Measurements from ENCODE around the gene ABCG5. TPM values are rescaled to one million over a fixed set of nuclear protein-coding genes. Genes with fewer than 3 reads are reported as not detected.

ABCG5 gene
- polyA plus RNA-seq (2013, experiment 1 of 2), result not detected
- polyA plus RNA-seq (2013, experiment 2 of 2), result not detected

DNA sequence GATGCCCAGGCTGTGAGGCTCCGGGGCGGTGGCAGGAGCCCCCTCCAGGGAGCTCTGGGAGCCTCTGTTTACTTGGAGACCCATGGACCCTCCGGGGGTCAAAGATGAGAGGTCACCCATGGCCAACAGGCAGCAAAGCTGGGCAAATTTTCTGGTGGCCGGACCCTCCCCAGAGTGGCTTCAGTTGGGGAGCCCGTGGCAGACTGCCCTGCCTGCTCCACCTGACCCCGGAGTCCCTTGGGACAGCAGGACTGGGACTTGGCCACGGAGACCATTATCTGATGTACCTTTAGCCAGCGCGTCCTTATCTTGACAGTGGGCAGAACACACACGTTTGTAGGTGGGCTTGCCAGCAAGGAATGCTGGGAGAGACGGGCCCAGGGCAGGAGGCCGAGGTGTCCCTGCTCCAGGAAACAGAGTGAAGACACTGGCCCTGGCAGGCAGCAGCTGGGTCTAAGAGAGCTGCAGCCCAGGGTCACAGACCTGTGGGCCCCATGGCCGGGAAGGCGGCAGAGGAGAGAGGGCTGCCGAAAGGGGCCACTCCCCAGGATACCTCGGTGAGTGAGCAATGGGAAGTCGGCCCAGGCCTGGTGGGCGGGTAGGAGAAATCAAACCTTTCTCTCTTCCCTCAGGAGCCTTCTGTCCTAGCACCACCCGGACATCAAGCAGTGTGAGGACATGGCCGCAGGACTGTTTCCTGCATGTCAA lies at the start of gene ABCG5, which contains the start of gene ABCG8:
ABCG5 (minus strand) TSS at position 280 of the 708 bp plus-strand sequence; CDS start at position 120, 160 bp downstream.
ABCG8 (plus strand) TSS at position 412 of the 708 bp plus-strand sequence; CDS start at position 495, 83 bp downstream.
- Histone ChIP-seq H2AK5ac (ENCODE audit: low read length) (no peak within 1 kb of the TSS), H2BK120ac (ENCODE audit: low read depth, low read length) (no peak within 1 kb of the TSS), H3K9ac (ENCODE audit: low read length) (no peak within 1 kb of the TSS), H4K5ac (ENCODE audit: low read length) (no peak within 1 kb of the TSS), H3K23ac (ENCODE audit: low read length) (no peak within 1 kb of the TSS), H3K79me2 (ENCODE audit: control insufficient read depth, insufficient read depth, low read length) (no peaks in the 10 kb centered on the region), H3K27me3 (ENCODE audit: insufficient read depth, low read length, poor library complexity) (no peaks in the 10 kb centered on the region), H3K36me3 (ENCODE audit: control insufficient read depth, insufficient read depth, low read length) (no peaks in the 10 kb centered on the region), H2BK5ac (ENCODE audit: low read length) (no peak within 1 kb of the TSS), H3K4me3 (ENCODE audit: low read length) (no peak within 1 kb of the TSS), H2BK15ac (replicated peaks; ENCODE audit: low read depth) (no peak within 1 kb of the TSS), H3K18ac (ENCODE audit: low read length) (no peak within 1 kb of the TSS), H4K8ac (ENCODE audit: low read depth, low read length) (no peak within 1 kb of the TSS), H3K56ac (ENCODE audit: low read length) (no peak within 1 kb of the TSS), H3K4me2 (ENCODE audit: low read length) (no peak within 1 kb of the TSS), H3K79me1 (ENCODE audit: low read length) (no peaks in the 10 kb centered on the region), H3K27ac (ENCODE audit: low read depth, low read length) (no peak within 1 kb of the TSS), H3K4ac (ENCODE audit: low read depth, low read length) (no peak within 1 kb of the TSS), H3K4me1 (ENCODE audit: control insufficient read depth, low read depth, low read length) (no peaks in the 10 kb centered on the region)
- no peak for DNase-seq
- no CpG with 5 or more reads among the region's 20 CpGs for WGBS (ENCODE audit: extremely low coverage, insufficient coverage, low lambda C conversion rate)

DNA sequence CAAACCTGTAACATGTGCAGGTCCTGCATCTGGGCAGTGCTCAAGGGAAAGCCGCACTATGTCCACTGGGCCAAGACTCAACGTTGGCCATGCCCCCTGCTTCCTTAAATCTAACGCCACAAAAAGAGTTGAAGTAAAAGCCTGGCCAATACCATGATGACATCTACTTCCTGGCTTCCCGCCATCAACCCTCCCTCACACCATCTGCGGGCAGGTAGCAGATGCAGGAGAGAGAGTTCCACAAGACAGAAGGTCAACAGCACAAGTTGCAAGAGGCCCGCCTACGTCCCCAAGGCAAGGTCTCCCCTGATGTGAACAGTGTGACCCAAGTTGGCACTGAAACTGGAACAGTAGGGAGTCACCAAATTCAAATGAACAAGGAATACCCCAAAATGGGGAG lies 48.5 kb upstream of the ABCG5 start:
- no peak overlapping the region for H3K4me3 ChIP-seq (ENCODE audit: low read length)
- H2AK5ac ChIP-seq (ENCODE audit: low read length), result no peak overlapping the region
- no peaks in the 10 kb centered on the region for H3K27me3 ChIP-seq (ENCODE audit: insufficient read depth, low read length, poor library complexity)
- H3K56ac ChIP-seq (ENCODE audit: low read length), result no peak overlapping the region
- H3K4ac ChIP-seq (ENCODE audit: low read depth, low read length), result no peak overlapping the region
- no peak overlapping the region for H4K8ac ChIP-seq (ENCODE audit: low read depth, low read length)
- no peak overlapping the region for H3K9ac ChIP-seq (ENCODE audit: low read length)
- no peak overlapping the region for H2BK5ac ChIP-seq (ENCODE audit: low read length)
- no peak overlapping the region for H3K4me2 ChIP-seq (ENCODE audit: low read length)
- H3K36me3 ChIP-seq (ENCODE audit: control insufficient read depth, insufficient read depth, low read length), result peaks cover 5% of the 10 kb centered on the region
- H3K4me1 ChIP-seq (ENCODE audit: control insufficient read depth, low read depth, low read length), result no peaks in the 10 kb centered on the region
- H3K79me2 ChIP-seq (ENCODE audit: control insufficient read depth, insufficient read depth, low read length), result no peaks in the 10 kb centered on the region
- DNase-seq, result no peak
- H3K27ac ChIP-seq (ENCODE audit: low read depth, low read length), result no peak overlapping the region
- no peak overlapping the region for H3K18ac ChIP-seq (ENCODE audit: low read length)
- no peak overlapping the region for H2BK15ac ChIP-seq (replicated peaks; ENCODE audit: low read depth)
- WGBS (ENCODE audit: extremely low coverage, insufficient coverage, low lambda C conversion rate), result no CpG with 5 or more reads among the region's 7 CpGs
- H4K5ac ChIP-seq (ENCODE audit: low read length), result no peak overlapping the region
- H3K79me1 ChIP-seq (ENCODE audit: low read length), result no peaks in the 10 kb centered on the region
- H3K23ac ChIP-seq (ENCODE audit: low read length), result no peak overlapping the region
- H2BK120ac ChIP-seq (ENCODE audit: low read depth, low read length), result no peak overlapping the region

DNA sequence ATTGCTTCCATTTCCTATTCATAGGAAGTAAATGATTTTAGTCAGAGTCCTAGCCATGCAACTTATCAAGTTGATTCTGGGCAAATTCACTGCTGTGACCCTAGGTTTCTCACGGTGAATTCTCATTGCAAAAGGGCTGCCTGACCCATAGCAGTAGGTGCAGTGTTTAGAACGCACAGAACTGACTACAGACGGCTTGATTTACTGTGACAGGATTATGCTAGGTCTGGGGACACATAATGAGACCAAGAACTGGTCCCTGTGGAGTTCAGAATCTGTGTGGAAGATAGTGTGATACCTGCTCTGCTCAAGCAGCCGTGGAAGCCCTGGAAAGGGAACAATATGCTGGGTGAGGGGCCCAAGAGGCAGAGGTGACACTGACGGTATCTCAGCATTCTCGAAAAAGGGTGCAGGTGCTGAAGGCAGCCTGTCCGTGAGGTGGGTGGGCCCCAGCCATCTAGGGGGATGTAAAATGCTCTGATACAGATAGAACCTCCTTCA lies 46.5 kb upstream of the ABCG5 start:
- Histone ChIP-seq H3K9ac (ENCODE audit: low read length) (no peak overlapping the region), H3K56ac (ENCODE audit: low read length) (no peak overlapping the region), H3K36me3 (ENCODE audit: control insufficient read depth, insufficient read depth, low read length) (peaks cover 5% of the 10 kb centered on the region), H3K4me3 (ENCODE audit: low read length) (no peak overlapping the region), H3K4me2 (ENCODE audit: low read length) (no peak overlapping the region), H4K8ac (ENCODE audit: low read depth, low read length) (no peak overlapping the region), H3K27ac (ENCODE audit: low read depth, low read length) (no peak overlapping the region), H2BK15ac (replicated peaks; ENCODE audit: low read depth) (no peak overlapping the region), H3K79me1 (ENCODE audit: low read length) (no peaks in the 10 kb centered on the region), H4K5ac (ENCODE audit: low read length) (no peak overlapping the region), H2BK120ac (ENCODE audit: low read depth, low read length) (no peak overlapping the region), H2AK5ac (ENCODE audit: low read length) (no peak overlapping the region), H2BK5ac (ENCODE audit: low read length) (no peak overlapping the region), H3K79me2 (ENCODE audit: control insufficient read depth, insufficient read depth, low read length) (no peaks in the 10 kb centered on the region), H3K4ac (ENCODE audit: low read depth, low read length) (no peak overlapping the region), H3K18ac (ENCODE audit: low read length) (no peak overlapping the region), H3K23ac (ENCODE audit: low read length) (no peak overlapping the region), H3K4me1 (ENCODE audit: control insufficient read depth, low read depth, low read length) (no peaks in the 10 kb centered on the region), H3K27me3 (ENCODE audit: insufficient read depth, low read length, poor library complexity) (no peaks in the 10 kb centered on the region)
- no CpG with 5 or more reads among the region's 7 CpGs for WGBS (ENCODE audit: extremely low coverage, insufficient coverage, low lambda C conversion rate)
- no peak for DNase-seq

DNA sequence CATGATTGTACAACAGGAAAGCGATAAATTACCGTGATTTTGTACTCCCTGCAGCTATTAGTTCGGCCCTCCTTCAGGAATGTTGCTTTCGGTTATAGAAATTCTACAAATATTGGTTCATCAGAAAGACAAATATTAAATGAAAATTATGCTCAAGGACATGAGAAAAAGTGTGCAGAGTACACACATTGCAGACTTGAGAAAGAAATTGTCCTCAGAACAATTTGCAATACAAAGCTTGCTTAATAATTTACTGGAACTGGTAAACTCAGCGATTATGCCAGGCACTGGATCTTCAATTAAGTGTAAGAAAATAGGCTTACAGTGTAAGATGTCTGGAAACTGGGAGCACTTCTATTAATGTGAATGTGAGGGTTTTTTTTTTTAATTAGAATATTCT lies 46.0 kb upstream of the ABCG5 start:
- Histone ChIP-seq H3K79me1 (ENCODE audit: low read length) (no peaks in the 10 kb centered on the region), H3K4me3 (ENCODE audit: low read length) (no peak overlapping the region), H3K4me1 (ENCODE audit: control insufficient read depth, low read depth, low read length) (no peaks in the 10 kb centered on the region), H3K56ac (ENCODE audit: low read length) (no peak overlapping the region), H3K4me2 (ENCODE audit: low read length) (no peak overlapping the region), H3K9ac (ENCODE audit: low read length) (no peak overlapping the region), H3K18ac (ENCODE audit: low read length) (no peak overlapping the region), H3K23ac (ENCODE audit: low read length) (no peak overlapping the region), H3K36me3 (ENCODE audit: control insufficient read depth, insufficient read depth, low read length) (peaks cover 5% of the 10 kb centered on the region), H2BK15ac (replicated peaks; ENCODE audit: low read depth) (no peak overlapping the region), H3K27me3 (ENCODE audit: insufficient read depth, low read length, poor library complexity) (no peaks in the 10 kb centered on the region), H2BK5ac (ENCODE audit: low read length) (no peak overlapping the region), H2BK120ac (ENCODE audit: low read depth, low read length) (no peak overlapping the region), H3K4ac (ENCODE audit: low read depth, low read length) (no peak overlapping the region), H4K5ac (ENCODE audit: low read length) (no peak overlapping the region), H3K79me2 (ENCODE audit: control insufficient read depth, insufficient read depth, low read length) (no peaks in the 10 kb centered on the region), H2AK5ac (ENCODE audit: low read length) (no peak overlapping the region), H3K27ac (ENCODE audit: low read depth, low read length) (no peak overlapping the region), H4K8ac (ENCODE audit: low read depth, low read length) (no peak overlapping the region)
- WGBS (ENCODE audit: extremely low coverage, insufficient coverage, low lambda C conversion rate), result no CpG with 5 or more reads among the region's 5 CpGs
- DNase-seq, result no peak

DNA sequence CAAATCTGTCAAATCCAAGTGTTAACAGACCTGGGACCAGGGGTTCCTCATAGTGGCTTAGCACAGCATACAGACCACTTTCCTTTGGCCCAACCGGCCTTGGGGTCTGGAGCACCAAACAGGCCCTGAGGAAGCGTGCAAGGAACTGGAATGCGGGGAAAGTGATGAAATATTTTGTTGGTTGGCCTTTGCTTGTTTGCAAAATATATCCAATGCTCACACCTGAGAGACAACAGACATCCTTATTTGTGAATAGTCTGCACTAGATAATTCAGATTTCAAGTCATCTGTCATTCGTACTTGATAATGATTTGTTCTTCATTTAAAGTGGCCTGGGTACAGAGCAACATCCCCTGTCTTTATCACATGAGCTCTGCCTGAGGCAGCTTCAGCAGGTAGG lies 43.7 kb upstream of the ABCG5 start:
- H2AK5ac ChIP-seq (ENCODE audit: low read length), result no peak overlapping the region
- H3K79me1 ChIP-seq (ENCODE audit: low read length), result no peaks in the 10 kb centered on the region
- H3K4me2 ChIP-seq (ENCODE audit: low read length), result no peak overlapping the region
- H3K4me3 ChIP-seq (ENCODE audit: low read length), result no peak overlapping the region
- H2BK5ac ChIP-seq (ENCODE audit: low read length), result no peak overlapping the region
- H3K79me2 ChIP-seq (ENCODE audit: control insufficient read depth, insufficient read depth, low read length), result no peaks in the 10 kb centered on the region
- H3K23ac ChIP-seq (ENCODE audit: low read length), result no peak overlapping the region
- H3K4me1 ChIP-seq (ENCODE audit: control insufficient read depth, low read depth, low read length), result no peaks in the 10 kb centered on the region
- H2BK120ac ChIP-seq (ENCODE audit: low read depth, low read length), result no peak overlapping the region
- no peak overlapping the region for H3K27ac ChIP-seq (ENCODE audit: low read depth, low read length)
- H4K8ac ChIP-seq (ENCODE audit: low read depth, low read length), result no peak overlapping the region
- H2BK15ac ChIP-seq (replicated peaks; ENCODE audit: low read depth), result no peak overlapping the region
- DNase-seq, result no peak
- no peak overlapping the region for H3K18ac ChIP-seq (ENCODE audit: low read length)
- no peaks in the 10 kb centered on the region for H3K27me3 ChIP-seq (ENCODE audit: insufficient read depth, low read length, poor library complexity)
- H3K56ac ChIP-seq (ENCODE audit: low read length), result no peak overlapping the region
- H3K4ac ChIP-seq (ENCODE audit: low read depth, low read length), result no peak overlapping the region
- peaks cover 3% of the 10 kb centered on the region for H3K36me3 ChIP-seq (ENCODE audit: control insufficient read depth, insufficient read depth, low read length)
- no peak overlapping the region for H4K5ac ChIP-seq (ENCODE audit: low read length)
- H3K9ac ChIP-seq (ENCODE audit: low read length), result no peak overlapping the region
- WGBS (ENCODE audit: extremely low coverage, insufficient coverage, low lambda C conversion rate), result no CpG with 5 or more reads among the region's 4 CpGs
